ENCODE results near the gene CAMKV.
A peak's percentile ranks its signal among the peaks of the same experiment; 100 is the strongest.

Gene CAMKV

GRCh38 chr3:49895791-49896190 is 26.1 kb upstream of the CAMKV start:
- DNase-seq (ENCODE audit: low read depth in 2 of 2) = no peak

DNA sequence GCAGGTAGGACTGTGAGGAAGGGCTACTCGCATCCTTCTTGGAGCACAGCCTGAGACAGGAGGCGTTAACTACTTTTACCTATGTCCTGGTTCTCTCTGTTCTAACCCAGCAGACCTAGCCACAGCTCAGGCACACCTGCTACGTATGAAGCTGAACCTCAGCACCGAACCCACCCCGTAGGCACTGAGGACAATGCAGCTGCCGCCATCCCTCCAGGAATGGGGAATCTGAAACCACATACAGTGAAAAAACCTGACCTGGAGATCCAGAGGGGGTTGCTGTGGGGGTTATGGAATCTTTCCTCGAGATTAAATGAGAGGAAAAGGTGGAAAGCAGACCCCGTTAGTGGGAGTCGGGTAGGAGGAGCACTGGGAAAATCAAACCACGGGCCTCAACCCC is 19.6 kb upstream of the CAMKV start:
- DNase-seq (ENCODE audit: low read depth in 2 of 2) = no peak

- DNase-seq (ENCODE audit: low read depth in 2 of 2) = no peak
These were observed 17.2 kb upstream of the CAMKV start for GRCh38 chr3:49886922-49887265.

DNA sequence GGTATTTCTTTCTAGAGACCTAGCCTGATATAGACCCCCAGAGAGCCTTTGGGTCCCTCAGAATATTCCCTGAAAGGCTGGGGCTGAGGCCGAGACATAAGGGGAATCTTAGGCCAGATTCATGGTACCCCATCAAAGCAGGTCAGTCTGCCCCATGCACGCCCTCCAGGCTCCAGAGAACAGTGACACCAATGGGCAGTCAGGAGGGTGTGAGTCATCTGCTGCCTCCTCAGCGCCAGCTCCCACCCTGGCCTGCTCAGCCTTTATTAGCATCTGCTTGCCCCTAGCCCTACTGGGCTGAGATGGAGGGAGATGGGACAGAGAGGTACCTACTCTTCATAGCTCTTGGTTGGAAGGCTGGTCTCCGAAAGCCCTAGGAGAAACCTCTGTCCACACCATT is 14.3 kb upstream of the CAMKV start:
- no peak for DNase-seq (ENCODE audit: low read depth in 2 of 2)

GRCh38 chr3:49882166-49882565 is 12.5 kb upstream of the CAMKV start:
- DNase-seq (ENCODE audit: low read depth in 2 of 2) = no peak

GRCh38 chr3:49880581-49881315 is 11.0 kb upstream of the CAMKV start:
- DNase-seq (ENCODE audit: low read depth in 2 of 2) = no peak

GRCh38 chr3:49879721-49880120 is 10.0 kb upstream of the CAMKV start:
- no peak for DNase-seq (ENCODE audit: low read depth in 2 of 2)

GRCh38 chr3:49878686-49879085 is 9.0 kb upstream of the CAMKV start:
- DNase-seq (ENCODE audit: low read depth in 2 of 2) = no peak

- no peak for DNase-seq (ENCODE audit: low read depth in 2 of 2)
These were observed 8.0 kb upstream of the CAMKV start for GRCh38 chr3:49877716-49878115.

DNA sequence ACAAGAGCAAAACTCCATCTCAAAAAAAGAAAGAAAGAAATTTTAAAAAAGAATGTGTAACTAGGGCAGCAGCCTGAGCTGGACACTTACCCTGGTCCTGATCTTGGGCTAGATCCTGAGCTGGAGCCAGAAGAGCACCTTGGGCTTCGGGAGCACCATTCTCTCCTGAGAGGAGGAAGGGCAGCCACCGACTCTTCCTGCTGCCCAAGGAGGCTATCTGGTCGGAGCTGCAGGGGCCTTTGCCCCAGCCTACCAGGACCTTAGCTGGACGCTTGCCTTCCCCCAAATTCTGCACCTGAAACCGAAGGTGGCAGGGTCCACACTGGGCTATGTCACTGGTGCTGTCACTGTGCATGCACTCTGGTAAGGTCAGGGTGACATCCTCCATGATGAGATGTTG is 6.9 kb upstream of the CAMKV start:
- no peak for DNase-seq (ENCODE audit: low read depth in 2 of 2)

DNA sequence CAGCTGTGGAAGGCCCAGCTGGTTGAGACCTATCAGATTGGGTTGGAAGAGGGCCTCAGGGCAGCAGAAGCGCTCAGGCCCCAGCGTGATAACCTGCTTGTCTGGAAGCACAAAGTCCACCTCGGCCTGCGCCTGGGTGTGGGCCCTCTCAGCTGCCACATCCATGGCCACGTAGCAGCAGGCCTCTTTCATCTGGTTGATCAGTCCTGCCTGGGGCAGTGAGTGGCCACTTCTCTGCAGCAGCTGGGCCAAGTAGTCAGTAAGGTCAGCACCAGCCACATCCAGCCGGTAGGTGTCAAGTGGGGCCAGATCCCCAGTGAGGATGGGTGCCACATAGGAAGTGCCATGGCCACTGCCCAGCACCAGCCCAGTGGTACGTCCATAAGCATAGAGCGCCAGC is 3.9 kb upstream of the CAMKV start:
- no peak for DNase-seq (ENCODE audit: low read depth in 2 of 2)

DNA sequence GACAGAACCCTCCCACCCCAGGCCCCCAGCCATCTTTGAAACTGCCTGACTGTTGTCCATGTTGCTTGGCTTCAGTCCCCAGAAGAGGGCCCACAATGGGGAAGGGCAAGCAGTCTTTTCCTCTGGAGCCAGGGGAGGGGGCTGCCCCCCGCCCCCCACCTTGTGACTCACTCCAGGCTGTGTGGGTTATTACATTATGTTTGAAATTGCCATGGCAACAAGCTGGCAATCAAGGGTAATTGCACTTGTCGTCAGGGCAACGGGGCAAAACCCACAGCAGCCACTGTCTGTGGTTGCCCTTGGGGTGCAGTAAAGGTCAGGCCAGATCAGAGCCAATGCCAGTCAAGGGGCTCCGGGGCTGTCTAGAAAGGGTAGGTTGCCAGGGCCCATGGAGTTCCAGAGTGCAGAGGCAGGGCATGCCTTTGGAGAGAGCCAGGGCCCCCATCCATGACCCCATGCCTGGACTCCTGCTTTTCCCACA is 3.1 kb upstream of the CAMKV start:
- DNase-seq (ENCODE audit: low read depth in 2 of 2) = no peak

GRCh38 chr3:49871531-49872153 is 1.9 kb upstream of the CAMKV start:
- no peak for DNase-seq (ENCODE audit: low read depth in 2 of 2)

- DNase-seq (ENCODE audit: low read depth in 2 of 2) = no peak
These were observed 742 bp downstream of the CAMKV start for GRCh38 chr3:49868862-49869466.

- no peak for DNase-seq (ENCODE audit: low read depth in 2 of 2)
These were observed 1.8 kb downstream of the CAMKV start for GRCh38 chr3:49867871-49868321.

- DNase-seq (ENCODE audit: low read depth in 2 of 2) = no peak
These were observed 2.3 kb downstream of the CAMKV start for GRCh38 chr3:49867400-49867799.

GRCh38 chr3:49865198-49865784 is 4.4 kb downstream of the CAMKV start:
- DNase-seq (ENCODE audit: low read depth in 2 of 2) = no peak

GRCh38 chr3:49864505-49864904 is 5.2 kb downstream of the CAMKV start:
- no peak for DNase-seq (ENCODE audit: low read depth in 2 of 2)

DNA sequence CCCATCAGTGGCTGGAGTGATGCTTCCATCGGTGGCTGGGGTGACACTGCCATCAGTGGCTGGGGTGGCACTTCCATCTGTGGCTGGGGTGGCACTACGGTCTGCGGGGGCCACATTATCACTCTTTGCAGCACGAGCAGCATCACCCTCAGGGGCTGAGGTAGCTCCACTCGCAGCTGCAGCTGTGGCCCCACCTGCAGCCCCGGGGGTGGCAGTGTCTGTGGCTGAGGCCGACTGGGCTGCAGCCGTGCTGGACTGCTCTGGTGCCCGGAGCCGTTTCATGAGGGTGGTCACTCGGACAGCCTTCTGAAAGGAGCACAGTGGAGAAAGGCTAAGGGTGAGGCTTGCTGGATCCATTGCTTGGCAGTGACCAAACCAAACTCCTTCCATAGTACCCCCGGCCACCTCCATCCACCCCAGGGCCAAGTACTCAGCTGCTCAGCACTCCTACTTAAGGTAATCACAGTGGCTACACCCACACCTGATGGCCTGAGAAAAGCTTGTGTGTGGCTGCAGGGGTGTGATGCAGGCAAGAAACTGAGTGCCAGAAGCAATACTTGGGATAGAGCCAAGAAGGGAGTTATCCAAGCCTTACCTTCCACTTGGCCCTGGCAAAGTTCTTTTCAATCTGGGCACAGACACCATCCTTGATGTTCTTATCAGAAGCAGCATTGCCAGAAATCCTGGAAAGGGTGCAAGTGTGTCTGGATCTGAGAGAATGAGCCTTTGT is 10.0 kb downstream of the CAMKV start:
- no peak for DNase-seq (ENCODE audit: low read depth in 2 of 2)

- DNase-seq (ENCODE audit: low read depth in 2 of 2) = peak; percentile 88 to 93
These were observed 13.3 kb downstream of the CAMKV start, which contains the start of gene TRAIP for GRCh38 chr3:49856181-49857005. Gene TRAIP, minus strand, starts transcription at chr3:49856564. Its CDS starts 111 bp downstream, at chr3:49856453.

DNA sequence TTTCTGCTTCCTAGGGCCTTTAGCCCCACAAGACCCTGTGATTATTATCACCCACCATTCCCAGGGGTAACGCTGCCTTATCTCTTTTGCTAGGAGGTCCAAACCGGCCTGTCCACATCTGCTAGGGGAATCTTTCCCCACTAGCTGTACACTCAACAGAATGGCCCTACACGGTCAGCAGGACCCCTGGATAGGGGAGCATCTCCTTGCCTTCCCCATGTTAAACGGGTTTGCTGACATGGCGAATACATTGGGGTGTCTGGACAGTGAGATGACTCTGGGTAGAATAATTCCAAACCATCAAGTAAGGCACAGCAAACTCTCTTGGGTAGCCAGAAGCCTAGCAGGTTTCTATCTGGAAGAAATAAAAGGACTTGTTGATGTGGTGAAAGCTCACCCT is 14.0 kb downstream of the CAMKV start:
- DNase-seq (ENCODE audit: low read depth in 2 of 2) = no peak
